Measurements from ENCODE around the gene LTA4H.

GRCh38 chr12:96081596-96081995, 46.2 kb upstream of the LTA4H start:
- no peak for TF ChIP-seq POLR2A (IDR thresholded peaks at IDR 0.05; ENCODE audit: low read depth, low read length)
- no peak for TF ChIP-seq MXI1 (IDR thresholded peaks at IDR 0.05; ENCODE audit: borderline replicate concordance, low read depth, low read length)
- TF ChIP-seq MAFK (IDR thresholded peaks at IDR 0.05; ENCODE audit: low read depth, low read length), result no peak
- no peak for TF ChIP-seq CTCF (conservative IDR thresholded peaks at IDR 0.05; ENCODE audit: low read depth, low read length)
- no peak for TF ChIP-seq CEBPB (IDR thresholded peaks at IDR 0.05; ENCODE audit: low read depth, low read length)
- no peak for TF ChIP-seq RFX5 (IDR thresholded peaks at IDR 0.05; ENCODE audit: low read depth, low read length)
- no peak for TF ChIP-seq CHD1 (IDR thresholded peaks at IDR 0.05; ENCODE audit: low read depth, low read length)
- TF ChIP-seq BHLHE40 (IDR thresholded peaks at IDR 0.05; ENCODE audit: low read depth, low read length), result no peak
- no peak for TF ChIP-seq MAZ (IDR thresholded peaks at IDR 0.05; ENCODE audit: borderline replicate concordance, low read depth, low read length)
- no peak for TF ChIP-seq RAD21 (IDR thresholded peaks at IDR 0.05; ENCODE audit: low read length)
- no peak for TF ChIP-seq NFE2L2 (IDR thresholded peaks at IDR 0.05; ENCODE audit: low read depth, low read length)

All from IMR-90 (cell line).